PC-3 (cell line): ENCODE results near the gene GGA1. TPM values are rescaled to one million over a fixed set of nuclear protein-coding genes. Genes with fewer than 3 reads are reported as not detected.

Experiments used
- ATAC-seq: fragments of 200-7000 bp; cut with Tn5 transposase; 2 replicates; pipeline ENCODE4 v1.9.1; 2020; ENCODE audit warnings: mild to moderate bottlenecking, moderate library complexity
- BruUV-seq: library from RNA; stranded (reverse); fragments of 400-500 nt; replicated peaks from 2 replicates; lab custom pipeline; 2021; lab: Mats Ljungman, UMichigan
- CTCF ChIA-PET: fragments of 300-600 bp; sonication (Branson Sonifier 250); formaldehyde crosslinking; loops from one replicate; lab custom pipeline; 2022; ENCODE audit warnings: antibody characterized with exemption; lab: Charles Lee
- POLR2A ChIA-PET: fragments of 300-600 bp; sonication (Branson Sonifier 250); formaldehyde crosslinking; loops from one replicate; lab custom pipeline; 2022; ENCODE audit warnings: antibody characterized with exemption; ENCODE audit not compliant: unreplicated experiment; lab: Charles Lee
- DNase-seq: peaks from one replicate; pipeline ENCODE4 v3.0.0-alpha.2; 2015
- H2AFZ ChIP-seq: fragments of 300-600 bp; sonication (generic); 2 replicates; pipeline ENCODE4 v1.6.0; 2016; ENCODE audit warnings: antibody characterized with exemption, low read length
- H3F3A ChIP-seq: fragments of 300-600 bp; sonication (generic); one replicate; pipeline ENCODE4 v1.6.0; 2017; ENCODE audit warnings: antibody characterized with exemption, low read length, control low read depth, mild to moderate bottlenecking; ENCODE audit not compliant: unreplicated experiment
- H3K27ac ChIP-seq: fragments of 300-600 bp; sonication (generic); 2 replicates; pipeline ENCODE4 v1.5.1; 2016; ENCODE audit warnings: mild to moderate bottlenecking, low read length
- H3K27me3 ChIP-seq: fragments of 300-600 bp; sonication (generic); 2 replicates; pipeline ENCODE4 v1.6.1; 2016; ENCODE audit warnings: low read length, mixed read lengths
- H3K36me3 ChIP-seq: fragments of 300-600 bp; sonication (generic); 2 replicates; pipeline ENCODE4 v1.6.1; 2016; ENCODE audit warnings: low read depth, mixed run types, low read length, mixed read lengths
- H3K4me1 ChIP-seq: fragments of 300-600 bp; sonication (generic); 2 replicates; pipeline ENCODE4 v1.5.1; 2016; ENCODE audit warnings: low read length; ENCODE audit not compliant: insufficient read depth
- H3K4me2 ChIP-seq: fragments of 300-600 bp; sonication (generic); 2 replicates; pipeline ENCODE4 v1.6.0; 2016; ENCODE audit warnings: low read length
- H3K4me3 ChIP-seq: fragments of 300-600 bp; sonication (generic); 2 replicates; pipeline ENCODE4 v1.5.1; 2016; ENCODE audit warnings: mild to moderate bottlenecking, low read length, mixed read lengths
- H3K79me2 ChIP-seq: fragments of 300-600 bp; sonication (generic); 2 replicates; pipeline ENCODE4 v1.6.1; 2017; ENCODE audit warnings: low read length, mixed read lengths
- H3K9ac ChIP-seq: fragments of 300-600 bp; sonication (generic); 2 replicates; pipeline ENCODE4 v1.6.0; 2016; ENCODE audit warnings: mild to moderate bottlenecking, low read length
- H3K9me2 ChIP-seq: fragments of 300-600 bp; sonication (generic); replicated peaks from 2 replicates; pipeline ENCODE4 v1.6.1; 2016; ENCODE audit warnings: mixed run types, low read length, mixed read lengths
- H3K9me3 ChIP-seq: fragments of 300-600 bp; sonication (generic); 2 replicates; pipeline ENCODE4 v1.6.1; 2016; ENCODE audit warnings: low read length, mixed read lengths
- H4K20me1 ChIP-seq: fragments of 300-600 bp; sonication (generic); 2 replicates; pipeline ENCODE4 v1.6.1; 2016; ENCODE audit warnings: low read length, mixed read lengths
- CTCF ChIP-seq: fragments of 300-600 bp; sonication (generic); conservative IDR thresholded peaks from 2 replicates; pipeline ENCODE4 v1.5.1; 2017; ENCODE audit warnings: antibody characterized with exemption, low read depth, mild to moderate bottlenecking, low read length
- EZH2 ChIP-seq: fragments of 300-600 bp; sonication (generic); IDR thresholded peaks from one replicate; pipeline ENCODE4 v1.6.1; 2017; ENCODE audit warnings: antibody characterized with exemption, mild to moderate bottlenecking, low read length; ENCODE audit not compliant: unreplicated experiment
- EZH2phosphoT487 ChIP-seq: fragments of 300-600 bp; sonication (generic); IDR thresholded peaks from 2 replicates; pipeline ENCODE4 v1.6.1; 2018; ENCODE audit warnings: mild to moderate bottlenecking, antibody characterized with exemption, low read length, borderline replicate concordance
- intact Hi-C: fragments of 100-400 bp; cut with micrococcal nuclease; formaldehyde crosslinking; loops from 2 replicates; pipeline ENCODE4 v1.9.0; 2023
- total RNA-seq: library from RNA; depleted of rRNA; stranded (reverse); fragments of >200 nt; gene quantifications from 2 replicates; pipeline ENCODE4 v1.2.3, GENCODE V29; 2014

Gene GGA1
- total RNA-seq, 1 experiment from 2014 or later = 49.1 TPM

DNA sequence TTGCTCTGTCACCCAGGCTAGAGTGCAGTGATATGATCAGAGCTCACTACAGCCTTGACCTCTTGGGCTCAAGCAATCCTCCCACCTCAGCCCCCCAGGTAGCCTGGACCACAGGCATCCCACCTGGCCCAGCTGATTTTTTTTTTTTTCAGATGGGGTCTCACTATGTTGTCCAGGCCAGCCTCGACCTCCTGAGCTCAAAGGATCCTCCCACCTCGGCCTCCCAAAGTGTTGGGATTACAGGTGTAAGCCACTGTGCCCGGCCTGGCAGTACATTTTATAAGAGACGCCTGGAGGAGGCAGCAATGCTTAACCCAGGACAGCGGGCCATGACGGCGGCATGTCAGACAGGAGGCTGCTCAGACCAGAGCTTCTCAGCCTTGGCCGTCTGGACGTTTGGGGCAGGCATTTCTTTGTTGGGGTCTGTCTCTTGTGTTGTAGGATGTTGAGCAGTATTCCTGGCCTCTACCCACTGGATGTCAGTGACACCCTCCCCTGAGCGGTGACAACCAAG lies 33.1 kb upstream of the GGA1 start:
- Histone ChIP-seq H4K20me1 (no peaks in the 10 kb centered on the region), H3K79me2 (no peaks in the 10 kb centered on the region), H3K4me1 (0 out of 2 replicates have a peak, but pooled peaks cover under 1% of the 10 kb centered on the region), H3K36me3 (no peaks in the 10 kb centered on the region), H3F3A (no peaks in the 10 kb centered on the region), H3K9me2 (no peaks in the 10 kb centered on the region), H3K27me3 (no peaks in the 10 kb centered on the region), H3K4me2 (no peak overlapping the region), H3K4me3 (no peak overlapping the region), H3K27ac (no peak overlapping the region), H2AFZ (no peak overlapping the region), H3K9ac (no peak overlapping the region), H3K9me3 (no peaks in the 10 kb centered on the region)
- intact Hi-C loops = no loop called here
- ATAC-seq (no peak), DNase-seq (no peak)
- TF ChIP-seq EZH2phosphoT487 = no peak
- TF ChIP-seq EZH2 = no peak
- no peak for TF ChIP-seq CTCF
- BruUV-seq = no TSS peak
- ChIA-PET POLR2A (no interaction called here), CTCF (interaction anchor here (0.7 kb wide), 1 partner anchor 62 kb away, joined by 3 read pairs; no protein-coding TSS in a partner anchor)

DNA sequence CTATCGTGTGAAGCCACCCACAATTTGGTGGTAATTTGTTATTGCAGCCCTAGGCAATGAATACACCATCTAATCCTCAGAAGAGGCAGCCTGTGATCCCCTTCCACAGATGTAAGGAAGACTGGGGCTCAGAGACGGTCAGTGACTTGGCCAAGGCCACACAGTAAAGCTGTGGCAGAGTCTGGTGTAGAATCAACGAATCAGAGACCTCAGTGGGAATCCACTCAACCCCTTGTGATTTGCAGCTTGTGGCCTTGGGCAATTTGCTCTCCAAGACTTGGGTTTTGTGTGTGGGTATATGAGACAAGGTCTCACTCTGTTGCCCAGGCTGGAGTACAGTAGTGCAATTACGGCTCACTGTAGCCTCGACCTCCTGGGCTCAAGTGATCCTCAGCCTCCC lies 30.6 kb upstream of the GGA1 start:
- POLR2A ChIA-PET = no interaction called here
- no peaks in the 10 kb centered on the region for H3K9me2 ChIP-seq
- ATAC-seq (no peak), DNase-seq (no peak)
- H4K20me1 ChIP-seq = no peaks in the 10 kb centered on the region
- BruUV-seq = no TSS peak
- no peak overlapping the region for H2AFZ ChIP-seq
- CTCF ChIA-PET = interaction anchor here (0.7 kb wide), 1 partner anchor 60 kb away, joined by 3 read pairs; no protein-coding TSS in a partner anchor
- no peak for TF ChIP-seq CTCF
- intact Hi-C loops = no loop called here
- no peaks in the 10 kb centered on the region for H3F3A ChIP-seq
- no peaks in the 10 kb centered on the region for H3K9me3 ChIP-seq
- H3K4me3 ChIP-seq = no peak overlapping the region
- H3K27ac ChIP-seq = no peak overlapping the region
- no peaks in the 10 kb centered on the region for H3K27me3 ChIP-seq
- H3K9ac ChIP-seq = no peak overlapping the region
- H3K36me3 ChIP-seq = no peaks in the 10 kb centered on the region
- no peaks in the 10 kb centered on the region for H3K79me2 ChIP-seq
- H3K4me2 ChIP-seq = no peak overlapping the region
- peaks cover 10% of the 10 kb centered on the region for H3K4me1 ChIP-seq

DNA sequence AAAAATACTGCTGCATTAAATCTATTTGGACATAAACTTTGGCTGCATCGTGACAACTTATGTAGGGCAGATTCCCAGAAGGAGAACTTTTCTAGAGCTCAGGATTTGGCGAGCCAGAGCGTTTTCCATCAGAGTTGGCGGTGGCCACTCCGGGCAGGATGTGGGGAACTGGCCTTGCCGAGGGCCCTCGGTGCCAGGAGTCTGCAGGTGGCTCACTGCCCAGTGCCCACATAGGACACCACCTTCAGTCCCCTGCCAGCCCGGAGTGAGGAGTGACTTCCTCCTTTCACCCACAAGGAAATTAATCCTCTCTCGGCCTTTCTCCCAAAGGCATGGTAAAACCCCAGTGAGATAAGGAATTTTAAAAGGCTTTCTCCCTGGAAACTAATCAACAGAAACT lies 27.1 kb upstream of the GGA1 start:
- peak overlapping the region; percentile 64 for H3K4me2 ChIP-seq
- ChIA-PET POLR2A (interaction anchor here (0.7 kb wide), 1 partner anchor 9 kb away, joined by 3 read pairs; no protein-coding TSS in a partner anchor), CTCF (no interaction called here)
- intact Hi-C loops = no loop called here
- peaks cover 10% of the 10 kb centered on the region for H3K4me1 ChIP-seq
- H2AFZ ChIP-seq = peak overlapping the region; percentile 34; the same call in 1 of the 2 replicates
- H3K36me3 ChIP-seq = no peaks in the 10 kb centered on the region
- ATAC-seq = peak; percentile 93
- H3K9ac ChIP-seq = no peak overlapping the region; the same call in 1 of the 2 replicates
- no peak overlapping the region for H3K4me3 ChIP-seq
- H3K27me3 ChIP-seq = no peaks in the 10 kb centered on the region
- no peak overlapping the region for H3K27ac ChIP-seq
- H3K79me2 ChIP-seq = no peaks in the 10 kb centered on the region
- peak; percentile 54 for DNase-seq
- no TSS peak for BruUV-seq
- no peaks in the 10 kb centered on the region for H4K20me1 ChIP-seq
- TF ChIP-seq CTCF (no peak), EZH2phosphoT487 (no peak), EZH2 (no peak)
- H3K9me2 ChIP-seq = no peaks in the 10 kb centered on the region
- H3F3A ChIP-seq = no peaks in the 10 kb centered on the region
- H3K9me3 ChIP-seq = no peaks in the 10 kb centered on the region
